GM18870 (cell line): Measurements from ENCODE around the gene PI16.

Experiments used
- ATAC-seq: cut with Tn5 transposase; IDR thresholded peaks from one replicate; pipeline ENCODE4 v1.9.1; 2021; ENCODE audit warnings: moderate library complexity; ENCODE audit not compliant: unreplicated experiment

Gene PI16, protein sequence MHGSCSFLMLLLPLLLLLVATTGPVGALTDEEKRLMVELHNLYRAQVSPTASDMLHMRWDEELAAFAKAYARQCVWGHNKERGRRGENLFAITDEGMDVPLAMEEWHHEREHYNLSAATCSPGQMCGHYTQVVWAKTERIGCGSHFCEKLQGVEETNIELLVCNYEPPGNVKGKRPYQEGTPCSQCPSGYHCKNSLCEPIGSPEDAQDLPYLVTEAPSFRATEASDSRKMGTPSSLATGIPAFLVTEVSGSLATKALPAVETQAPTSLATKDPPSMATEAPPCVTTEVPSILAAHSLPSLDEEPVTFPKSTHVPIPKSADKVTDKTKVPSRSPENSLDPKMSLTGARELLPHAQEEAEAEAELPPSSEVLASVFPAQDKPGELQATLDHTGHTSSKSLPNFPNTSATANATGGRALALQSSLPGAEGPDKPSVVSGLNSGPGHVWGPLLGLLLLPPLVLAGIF

DNA sequence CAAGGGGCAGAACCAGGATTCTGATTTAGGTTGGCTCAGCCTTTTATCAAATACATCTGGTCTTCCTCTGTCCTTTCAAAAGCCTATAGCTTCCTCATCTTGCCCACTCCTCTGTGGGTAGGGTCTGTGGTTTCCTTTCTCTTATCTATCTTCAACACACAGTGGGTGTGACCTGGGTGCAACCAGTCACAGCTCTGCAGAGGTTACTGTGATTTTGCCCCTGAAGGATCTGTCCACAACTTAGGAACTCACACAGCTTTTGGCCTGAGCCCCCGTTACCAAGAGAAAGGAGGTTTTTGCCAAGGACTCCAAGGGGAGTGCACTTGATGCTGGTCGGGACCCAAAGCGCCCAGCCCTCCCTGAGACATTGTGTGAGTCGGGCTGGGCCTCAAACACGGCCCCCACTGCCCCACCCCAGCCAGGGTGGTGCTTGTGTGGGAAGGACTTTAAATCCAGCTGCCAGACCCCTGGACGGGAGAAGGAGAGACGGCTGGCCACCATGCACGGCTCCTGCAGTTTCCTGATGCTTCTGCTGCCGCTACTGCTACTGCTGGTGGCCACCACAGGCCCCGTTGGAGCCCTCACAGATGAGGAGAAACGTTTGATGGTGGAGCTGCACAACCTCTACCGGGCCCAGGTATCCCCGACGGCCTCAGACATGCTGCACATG is at the start of gene PI16:
PI16 (plus strand) TSS at position 477 of the 670 bp plus-strand sequence; CDS start at position 500, 23 bp downstream.
- ATAC-seq: no peak

DNA sequence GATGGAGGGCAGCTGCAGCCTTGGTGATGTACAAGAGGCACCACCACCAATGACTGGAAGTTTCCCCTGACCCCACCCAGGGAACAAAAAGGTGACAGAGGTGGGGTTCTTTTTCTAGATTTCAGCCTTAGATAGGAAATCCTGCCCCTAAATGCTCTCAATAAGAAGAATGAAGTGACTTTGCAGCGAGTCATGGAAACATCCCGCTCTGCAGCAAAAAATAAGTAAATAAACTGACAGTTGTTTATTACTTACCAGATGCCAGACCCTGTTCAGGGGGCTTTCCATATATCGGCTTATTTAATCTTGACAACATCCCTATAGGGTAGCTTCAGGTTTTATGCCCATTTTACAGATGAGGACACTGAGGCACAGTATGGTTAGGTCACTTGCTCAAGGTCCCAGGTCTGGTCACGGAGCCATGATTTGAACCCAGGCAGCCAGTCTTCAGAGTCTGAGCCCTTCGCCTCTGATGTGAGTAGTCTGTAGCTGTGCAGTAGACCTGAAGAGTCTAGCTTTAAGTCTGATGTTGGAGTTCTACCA is 49.6 kb upstream of the PI16 start:
- no peak for ATAC-seq

DNA sequence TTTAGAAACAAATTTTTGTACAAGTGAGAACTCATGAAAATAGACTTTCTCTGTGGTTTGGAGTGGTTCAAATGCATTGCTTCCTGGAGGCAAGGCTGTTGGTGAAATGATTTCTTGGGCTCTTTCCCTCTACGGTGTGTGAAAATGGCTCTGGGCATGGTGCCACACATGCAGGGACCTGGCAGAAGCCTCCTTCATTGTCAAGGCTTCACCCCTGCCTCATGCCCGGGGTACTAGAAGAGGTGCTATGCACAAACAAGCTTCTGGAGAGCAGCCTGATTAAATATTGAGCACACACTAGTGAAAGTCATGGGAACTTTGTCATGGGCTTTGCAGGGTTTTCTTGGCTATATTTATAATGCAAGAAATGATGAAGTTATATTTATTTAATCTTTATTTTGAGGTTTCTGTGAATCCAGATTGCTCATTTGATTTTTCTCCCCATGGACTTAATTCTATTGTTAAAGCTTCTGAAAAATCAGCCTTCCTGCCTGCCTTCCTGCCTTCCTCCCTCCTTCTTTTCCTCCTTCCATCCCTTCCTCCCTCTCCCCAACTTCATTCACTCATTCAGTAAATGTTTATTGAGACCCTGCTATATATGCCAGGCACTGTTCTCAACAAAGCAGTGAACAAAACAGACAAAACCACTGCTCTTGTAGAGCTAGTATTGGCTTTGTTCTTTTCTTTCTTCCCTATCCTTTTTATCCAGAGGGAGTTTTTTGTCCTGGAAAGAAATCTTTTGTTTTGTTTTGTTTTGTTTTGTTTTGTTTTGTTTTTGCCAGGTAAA is 47.8 kb upstream of the PI16 start:
- ATAC-seq: no peak

DNA sequence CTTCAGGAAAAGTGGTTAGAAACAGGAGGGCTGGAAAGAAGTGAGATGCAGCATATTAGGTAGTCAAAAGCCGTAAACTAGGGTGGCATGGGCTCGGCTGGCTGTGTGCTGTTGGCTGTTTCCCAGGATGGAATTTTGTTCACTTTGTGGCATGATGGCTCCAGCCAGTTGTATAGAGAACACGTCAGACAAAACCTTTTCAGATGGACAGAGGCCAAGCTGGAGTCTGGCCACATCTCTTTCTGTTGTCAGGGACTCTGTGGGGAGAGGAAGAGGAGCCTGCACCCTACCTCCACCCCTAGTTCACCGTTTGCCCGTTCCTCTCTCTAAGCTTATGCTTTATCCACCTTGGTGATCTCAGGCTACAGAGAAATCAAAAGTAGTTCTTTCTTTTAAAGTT is 46.8 kb upstream of the PI16 start:
- ATAC-seq: no peak

DNA sequence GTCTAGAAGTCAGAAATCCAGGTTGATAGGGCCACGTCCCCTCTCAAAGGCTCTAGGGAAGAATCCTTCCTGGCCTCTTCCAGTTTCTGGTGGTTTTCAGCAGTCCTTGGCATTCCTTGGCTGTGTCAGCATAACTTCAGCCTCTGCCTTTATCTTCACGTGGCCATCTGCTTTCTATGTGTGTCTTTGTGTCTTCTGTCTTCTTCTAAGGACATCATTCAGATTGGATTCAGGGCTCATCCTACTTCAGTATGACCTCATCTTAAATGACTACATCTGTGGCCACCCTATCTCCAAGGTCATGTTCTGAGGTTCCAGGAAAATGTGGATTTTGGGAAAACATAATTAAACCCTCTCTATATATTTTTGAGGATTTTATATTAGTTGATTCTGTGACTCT is 45.8 kb upstream of the PI16 start:
- ATAC-seq: no peak

DNA sequence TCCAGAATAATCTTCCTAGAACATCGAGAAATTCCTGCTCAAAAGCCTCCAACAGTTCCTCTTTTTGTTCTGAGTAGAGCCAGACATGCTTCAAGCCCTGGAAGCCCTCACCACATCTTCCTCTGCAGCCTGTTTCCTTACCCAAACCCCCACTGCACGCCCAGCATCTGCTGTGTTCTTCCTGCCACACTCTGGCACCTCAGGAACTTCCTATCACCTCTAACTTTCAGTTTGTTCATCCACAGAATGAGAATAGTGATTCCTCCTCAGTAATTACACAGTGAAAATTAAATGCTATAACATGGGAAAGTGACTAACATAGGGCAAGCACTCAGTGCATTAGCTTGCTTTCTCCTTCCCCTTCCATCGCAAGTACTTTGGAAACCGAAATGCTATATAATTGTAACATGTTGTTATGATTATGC is 42.5 kb upstream of the PI16 start:
- peak; percentile 17 for ATAC-seq

DNA sequence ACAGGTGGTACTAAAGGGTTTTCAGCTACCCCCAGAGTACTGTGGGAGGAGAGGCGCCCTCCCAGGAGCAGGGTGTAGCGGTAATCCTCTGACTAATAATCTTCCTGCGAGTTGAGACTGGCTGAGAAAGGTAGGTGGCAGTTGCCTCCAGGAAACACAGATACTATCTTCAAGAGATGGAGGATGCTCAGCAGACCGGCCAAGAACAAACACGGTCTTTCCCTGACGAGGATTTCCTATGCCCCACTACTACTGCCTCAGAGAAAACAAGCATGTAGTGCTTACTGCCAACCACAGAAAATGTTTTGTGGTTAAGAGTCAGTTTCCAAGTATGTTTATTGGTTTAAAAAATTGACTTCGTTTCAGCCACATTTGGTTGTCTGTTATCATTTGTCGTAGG is 42.0 kb upstream of the PI16 start:
- ATAC-seq: peak; percentile 84

DNA sequence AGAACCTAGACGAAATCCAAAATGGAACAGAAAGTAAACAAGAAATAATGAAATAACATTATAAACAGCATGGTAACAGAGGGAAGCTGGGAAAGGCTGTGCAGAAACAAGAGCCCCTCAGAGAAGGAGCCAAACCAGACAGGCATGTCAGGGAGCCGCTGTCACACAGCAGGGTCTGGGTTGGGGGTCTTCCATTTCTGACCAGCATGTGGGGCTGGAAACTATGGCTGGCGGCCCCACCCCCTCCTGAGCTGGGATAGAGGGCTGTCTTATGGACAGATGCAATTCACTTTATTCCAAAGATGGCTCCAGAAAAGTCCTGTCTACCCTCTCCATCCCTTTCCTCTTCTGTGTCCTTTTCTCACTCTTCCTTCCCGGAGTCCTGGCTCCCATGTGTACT is 41.5 kb upstream of the PI16 start:
- peak; percentile 7 for ATAC-seq

DNA sequence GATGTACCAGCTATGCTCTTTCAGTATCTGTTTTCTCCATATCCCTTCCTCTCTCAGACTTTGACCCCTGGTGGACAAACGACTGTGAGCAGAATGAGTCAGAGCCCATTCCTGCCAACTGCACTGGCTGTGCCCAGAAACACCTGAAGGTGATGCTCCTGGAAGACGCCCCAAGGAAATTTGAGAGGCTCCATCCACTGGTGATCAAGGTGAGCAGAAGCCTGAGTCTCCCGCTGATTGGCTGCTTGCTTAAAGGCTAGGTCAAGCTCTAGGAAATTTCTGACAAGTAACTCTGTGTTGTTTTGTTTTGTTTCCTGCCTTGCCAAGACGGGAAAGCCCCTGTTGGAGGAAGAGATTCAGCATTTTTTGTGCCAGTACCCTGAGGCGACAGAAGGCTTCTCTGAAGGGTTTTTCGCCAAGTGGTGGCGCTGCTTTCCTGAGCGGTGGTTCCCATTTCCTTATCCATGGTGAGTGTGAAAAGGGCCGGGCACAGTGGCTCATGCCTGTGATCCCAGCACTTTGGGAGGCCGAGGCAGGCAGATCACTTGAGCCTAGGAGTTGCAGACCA is 40.2 kb upstream of the PI16 start:
- ATAC-seq: no peak

DNA sequence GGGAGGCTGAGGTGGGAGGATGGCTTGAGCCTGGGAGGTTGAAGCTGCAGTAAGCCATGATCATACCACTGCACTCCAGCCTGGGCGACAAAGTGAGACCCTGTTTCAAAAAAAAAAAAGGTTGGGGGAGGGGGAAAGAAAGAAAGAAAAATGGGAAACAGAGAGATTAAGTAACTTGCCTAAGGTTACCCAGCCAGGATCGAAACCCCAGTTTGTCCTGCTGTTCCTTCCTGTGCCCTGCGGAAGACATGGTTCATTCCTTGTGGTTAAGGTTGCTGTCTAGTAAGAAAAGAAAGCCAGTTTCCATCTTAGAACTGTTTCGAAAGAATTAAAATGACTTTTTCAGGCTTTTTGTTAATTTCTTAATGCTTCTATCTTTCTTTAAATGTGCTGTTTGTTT is 38.9 kb upstream of the PI16 start:
- ATAC-seq: no peak

DNA sequence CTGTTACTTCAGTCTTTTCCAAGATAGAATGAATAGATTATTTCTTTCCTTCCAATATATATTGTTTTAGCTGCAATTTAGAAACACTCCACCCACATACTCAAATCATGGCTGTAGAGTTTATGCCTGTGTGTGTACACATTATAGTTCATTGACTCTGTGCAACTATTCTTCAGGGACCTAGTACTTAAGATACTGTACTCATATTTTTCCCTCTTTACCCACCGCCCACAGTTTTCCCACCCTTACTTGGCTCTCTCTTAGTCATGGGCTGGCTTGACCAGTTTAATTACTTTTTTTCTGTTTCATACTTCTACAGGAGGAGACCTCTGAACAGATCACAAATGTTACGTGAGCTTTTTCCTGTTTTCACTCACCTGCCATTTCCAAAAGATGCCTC is 38.4 kb upstream of the PI16 start:
- ATAC-seq: no peak

DNA sequence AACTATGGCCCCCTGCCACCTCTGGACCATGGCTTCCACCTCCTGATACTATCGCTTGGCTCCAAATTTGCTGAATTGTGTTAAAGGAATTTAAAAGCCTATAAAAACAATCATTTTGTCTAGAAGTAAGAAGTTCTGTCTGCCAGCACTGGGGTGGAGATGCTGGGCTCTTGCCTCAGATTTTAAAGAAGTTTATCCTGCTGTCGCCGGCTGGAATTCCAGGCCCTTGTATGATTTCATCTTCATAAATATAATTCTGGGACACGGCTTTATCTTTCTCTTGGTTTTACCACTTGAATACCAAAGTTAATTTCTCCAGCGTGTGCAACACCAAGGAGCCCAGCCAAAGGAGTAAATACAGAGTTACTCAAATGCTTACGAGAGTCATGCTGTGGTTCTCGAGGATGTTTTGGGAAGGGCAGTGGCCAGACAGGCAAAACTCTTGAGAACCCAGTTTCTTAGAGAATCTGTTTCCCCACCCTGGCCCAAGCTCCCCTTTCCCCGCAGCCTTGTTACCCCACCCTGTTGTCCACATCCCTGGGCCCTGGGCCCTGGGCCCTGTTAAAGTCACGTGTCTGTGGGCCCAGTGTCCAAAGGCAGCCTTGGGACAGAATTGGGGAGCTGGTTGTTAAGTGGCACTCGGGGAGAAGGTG is 36.9 kb upstream of the PI16 start:
- no peak for ATAC-seq

DNA sequence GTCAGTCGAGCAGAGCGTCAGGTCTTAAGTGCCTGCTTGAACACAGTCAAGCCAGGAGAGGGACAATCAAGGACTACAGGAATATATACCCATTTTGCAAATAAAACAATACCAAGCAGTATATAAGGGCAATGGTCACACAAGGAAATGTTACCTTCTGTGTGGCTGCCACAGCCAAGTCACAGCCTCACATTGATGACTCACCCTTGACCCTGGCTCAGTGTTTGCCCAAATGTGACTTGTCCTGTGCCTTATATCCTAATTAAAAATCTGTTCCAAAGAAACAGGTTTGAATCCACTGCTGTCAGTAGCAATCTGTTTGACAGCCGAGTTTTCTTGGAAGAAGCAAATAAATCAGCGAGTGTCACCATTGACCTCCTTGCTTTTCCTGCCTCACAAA is 34.5 kb upstream of the PI16 start:
- ATAC-seq: no peak

DNA sequence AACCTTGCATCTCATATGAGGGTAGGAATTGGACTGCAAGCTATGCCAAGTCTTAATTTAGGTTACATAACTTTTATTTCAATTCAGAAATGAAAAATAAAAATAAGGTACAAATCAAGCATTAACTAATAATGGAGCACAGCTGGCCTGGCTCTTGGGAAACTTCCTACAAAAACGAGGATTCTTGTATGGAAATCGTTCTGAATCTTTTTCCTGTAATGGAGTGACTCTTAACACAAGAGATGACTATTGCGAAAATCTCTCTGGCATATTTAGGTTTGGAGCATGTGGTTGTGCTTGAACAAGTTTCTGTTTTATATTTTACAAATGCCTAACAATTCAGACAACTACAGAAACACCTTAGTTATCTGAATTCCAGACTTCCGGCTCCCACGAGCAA is 34.0 kb upstream of the PI16 start:
- no peak for ATAC-seq

DNA sequence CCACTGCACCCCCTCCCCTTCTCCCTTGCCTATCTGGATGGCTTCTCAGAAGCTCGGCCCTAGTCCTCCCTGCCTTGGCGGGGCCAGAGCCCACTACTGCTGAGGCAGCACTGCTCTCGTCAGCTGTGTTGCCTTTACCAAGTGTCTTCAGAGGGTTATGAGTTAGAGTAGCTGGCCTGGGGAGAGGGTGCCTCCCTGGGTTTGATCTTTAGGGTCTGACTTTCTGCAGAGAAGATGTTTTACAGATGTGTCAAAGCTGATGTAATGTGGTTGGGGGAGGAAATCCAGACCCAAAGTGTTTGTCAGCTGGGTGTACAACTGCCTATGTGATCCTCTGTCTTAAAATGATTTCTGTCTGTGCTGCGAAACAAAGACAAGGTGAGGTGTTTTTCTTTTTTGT is 30.4 kb upstream of the PI16 start:
- no peak for ATAC-seq

DNA sequence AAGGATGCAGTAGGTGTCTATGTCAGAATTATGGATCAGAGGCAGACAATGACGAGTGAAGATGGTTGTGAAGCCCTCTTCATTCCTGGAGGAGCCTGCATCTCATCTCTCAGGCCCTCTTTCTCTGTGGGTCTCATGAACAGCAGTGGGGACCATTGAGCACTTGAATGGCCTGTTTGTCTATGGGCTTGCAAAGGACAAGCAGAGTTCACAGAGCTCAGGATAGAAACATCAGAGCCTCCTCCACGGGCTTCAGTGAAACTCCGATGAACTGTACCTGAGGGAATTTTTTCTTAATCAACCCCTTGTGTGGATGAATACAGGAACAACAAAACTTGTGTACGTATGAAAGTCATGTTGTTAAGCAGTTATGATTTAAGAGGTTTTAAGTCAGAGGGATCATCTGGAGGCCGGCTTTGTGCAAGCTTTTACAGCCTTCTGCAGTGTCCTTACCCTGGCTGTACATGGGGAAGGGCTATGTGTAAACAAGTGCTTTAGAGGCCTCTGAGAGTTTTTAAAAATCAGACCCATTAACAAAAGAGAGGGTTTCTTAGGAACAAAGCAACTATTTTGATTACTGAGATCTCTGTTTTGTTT is 29.7 kb upstream of the PI16 start:
- ATAC-seq: no peak

DNA sequence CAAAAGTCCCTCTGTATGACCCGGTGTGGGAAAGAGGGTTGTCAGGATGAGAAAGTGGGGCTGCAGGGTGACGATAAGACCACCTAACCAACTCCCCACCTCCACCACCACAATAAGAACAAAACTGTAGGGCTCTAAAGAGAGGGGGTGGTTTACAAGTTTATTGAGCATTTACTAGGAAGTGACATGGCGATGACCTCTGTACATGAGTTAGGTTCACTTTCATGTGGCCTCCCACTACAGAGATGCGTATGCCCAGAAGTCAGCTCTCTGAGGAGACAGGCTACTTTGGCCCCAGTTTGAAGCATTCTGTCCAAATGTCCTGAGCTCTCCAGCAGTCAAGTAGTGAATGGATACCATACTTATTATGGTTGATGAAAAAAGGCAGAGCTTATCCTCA is 28.7 kb upstream of the PI16 start:
- no peak for ATAC-seq

DNA sequence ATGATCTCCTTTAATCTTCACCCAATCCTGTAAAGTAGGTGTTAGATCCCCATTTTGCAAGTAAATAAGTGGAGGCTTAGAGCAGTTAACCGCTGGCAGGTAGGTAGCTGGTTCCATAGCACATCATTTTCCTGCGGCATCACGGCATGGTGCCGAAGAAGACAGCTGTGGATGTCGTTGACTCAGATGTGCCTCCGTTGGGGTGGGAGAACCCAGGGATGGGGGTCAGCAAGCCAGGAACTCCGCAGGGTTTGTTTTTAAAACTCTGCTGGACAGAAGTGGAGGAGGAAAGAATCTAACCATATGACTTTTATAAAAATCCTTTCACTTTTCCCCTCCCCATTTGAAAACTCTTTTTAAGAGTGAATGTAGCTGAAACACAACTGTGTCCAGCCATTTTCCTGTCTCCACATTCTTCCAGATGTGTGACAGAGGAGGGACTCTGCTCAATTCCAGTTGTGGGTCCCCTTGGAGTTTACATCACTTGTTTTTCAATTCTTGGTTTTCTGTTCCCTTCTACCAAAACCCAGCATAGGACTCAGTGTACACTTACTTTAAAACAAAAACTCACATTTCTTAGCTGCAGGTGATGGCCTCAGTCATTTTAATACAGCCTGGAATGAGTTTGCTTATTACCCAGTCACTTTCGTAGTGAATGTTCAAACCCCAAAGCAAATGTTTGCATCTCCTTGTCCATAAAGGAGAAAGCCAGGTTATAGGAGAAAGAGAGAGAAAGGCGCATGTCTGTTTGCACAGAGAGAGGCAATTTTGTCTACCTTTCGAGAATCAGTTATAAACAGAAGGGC is 27.6 kb upstream of the PI16 start:
- no peak for ATAC-seq
